GM18868 (cell line): ENCODE data around the gene USP25.
A peak's percentile ranks its signal among the peaks of the same experiment; 100 is the strongest.
"Not testable (repeated sequence)": the region's sequence is repeated elsewhere in the genome, so short reads cannot be mapped to it uniquely, and the experiment has no call there.

Source experiments
- ATAC-seq: cut with Tn5 transposase; IDR thresholded peaks from one replicate; pipeline ENCODE4 v1.9.1; 2021; ENCODE audit warnings: mild to moderate bottlenecking, moderate library complexity; ENCODE audit not compliant: unreplicated experiment

The USP25 gene

DNA sequence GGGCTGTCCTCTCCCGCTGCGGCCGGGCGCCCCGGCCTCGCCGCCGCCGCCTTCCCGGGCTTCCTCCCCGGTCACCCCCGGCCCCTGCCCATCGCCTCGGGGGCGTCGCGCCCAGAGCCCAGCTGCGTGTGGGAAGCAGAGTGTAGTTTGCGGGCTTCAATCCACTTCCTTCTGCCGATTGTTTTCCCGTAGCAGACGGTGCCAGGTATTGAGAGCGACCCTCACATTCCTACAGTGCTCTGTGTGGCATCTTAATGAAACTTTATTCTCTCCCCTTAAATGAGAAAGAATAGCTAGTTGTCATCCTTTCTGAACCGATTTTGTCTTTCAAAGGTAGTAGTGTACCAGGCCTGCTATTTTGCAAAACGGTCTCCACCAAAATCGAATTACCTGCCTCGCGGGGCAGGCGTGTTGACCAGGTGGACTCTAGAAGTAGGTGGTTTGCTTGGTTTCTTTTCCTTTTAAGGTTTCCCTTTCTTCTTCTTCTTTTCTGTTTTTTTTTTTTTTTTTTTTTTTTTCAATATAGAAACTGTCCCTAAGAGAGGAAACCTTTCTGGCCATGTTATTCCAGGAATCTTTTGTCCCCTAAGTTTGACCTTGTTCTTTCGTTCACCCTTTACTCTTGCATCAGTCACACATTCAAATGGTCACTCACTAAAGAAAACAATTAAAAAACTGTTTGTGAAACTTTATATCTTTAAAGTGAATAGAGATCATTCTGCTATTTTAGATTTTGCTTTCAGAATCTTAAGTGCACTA lies 881 bp downstream of the USP25 start:
- ATAC-seq: no peak

GRCh38 chr21:15731243-15731613 lies 1.4 kb downstream of the USP25 start:
- no peak for ATAC-seq

GRCh38 chr21:15732290-15732995 lies 2.7 kb downstream of the USP25 start:
- peak; percentile 60 for ATAC-seq

DNA sequence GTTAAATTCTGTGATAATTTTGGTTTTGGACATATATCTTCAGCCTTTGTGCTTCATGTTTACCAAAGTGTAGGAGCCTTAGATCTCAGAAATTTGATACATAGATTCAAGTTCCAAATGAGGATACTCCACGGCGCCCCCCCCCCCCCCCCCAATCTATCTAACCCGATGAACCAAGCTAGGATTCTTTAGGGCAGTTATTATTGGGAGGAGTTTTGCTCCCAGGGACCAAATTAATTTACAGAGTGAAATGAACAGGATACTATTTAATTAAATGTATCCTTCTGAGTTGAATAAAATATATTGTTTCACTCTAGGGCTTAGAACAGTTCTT lies 3.2 kb downstream of the USP25 start:
- ATAC-seq: no peak

GRCh38 chr21:15735409-15735808 lies 5.6 kb downstream of the USP25 start:
- ATAC-seq: no peak

DNA sequence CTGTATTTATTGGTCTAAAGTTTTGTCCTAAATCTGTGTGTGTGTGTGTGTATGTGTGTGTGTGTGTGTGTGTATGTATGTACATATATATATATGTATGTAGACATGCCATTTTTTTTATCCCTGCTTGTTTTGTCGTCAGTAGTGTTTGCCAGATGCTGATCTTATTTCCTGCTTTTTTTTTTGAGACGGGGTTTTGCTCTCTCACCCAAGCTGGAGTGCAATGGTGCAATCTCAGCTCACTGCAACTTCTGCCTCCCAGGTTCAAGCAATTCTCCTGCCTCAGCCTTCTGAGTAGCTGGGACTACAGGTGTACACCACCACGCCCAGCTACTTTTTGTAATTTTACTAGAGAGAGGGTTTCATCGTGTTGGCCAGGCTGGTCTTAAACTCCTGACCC lies 6.1 kb downstream of the USP25 start:
- ATAC-seq: not testable (repeated sequence)

DNA sequence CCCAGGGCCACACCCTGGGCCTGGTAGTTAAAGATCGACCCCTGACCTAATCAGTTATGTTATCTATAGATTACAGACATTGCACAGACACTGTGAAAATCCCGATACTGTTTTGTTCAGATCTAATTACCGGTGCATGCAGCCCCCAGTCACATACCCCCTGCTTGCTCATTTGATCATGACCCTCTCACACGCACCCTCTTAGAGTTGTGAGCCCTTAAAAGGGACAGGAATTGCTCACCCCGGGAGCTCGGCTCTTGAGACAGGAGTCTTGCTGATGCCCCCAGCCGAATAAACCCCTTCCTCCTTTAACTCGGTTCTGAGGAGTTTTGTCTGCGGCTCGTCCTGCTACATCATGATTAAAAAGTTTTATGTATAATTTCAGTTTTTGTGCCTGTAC lies 9.0 kb downstream of the USP25 start:
- ATAC-seq: not testable (repeated sequence)

DNA sequence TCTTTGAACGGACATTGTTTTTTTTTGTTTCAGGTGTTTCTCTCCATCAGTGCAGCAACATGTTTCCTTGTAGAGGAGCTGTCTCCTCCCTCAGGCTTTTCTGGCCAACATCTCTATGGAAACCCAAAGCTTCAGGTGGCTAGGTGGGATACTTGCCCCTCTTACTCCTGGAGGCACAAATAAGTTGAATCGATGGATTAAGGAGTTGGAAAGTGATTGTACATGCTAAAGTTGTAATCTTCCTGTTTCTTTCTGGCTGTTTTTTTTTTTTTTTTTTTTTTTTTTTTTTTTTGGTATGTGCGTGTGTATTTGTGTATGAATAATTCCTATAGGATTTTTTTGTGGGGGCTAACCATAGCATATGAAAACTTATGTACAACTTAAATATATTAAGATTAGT lies 10.6 kb downstream of the USP25 start:
- no peak for ATAC-seq

DNA sequence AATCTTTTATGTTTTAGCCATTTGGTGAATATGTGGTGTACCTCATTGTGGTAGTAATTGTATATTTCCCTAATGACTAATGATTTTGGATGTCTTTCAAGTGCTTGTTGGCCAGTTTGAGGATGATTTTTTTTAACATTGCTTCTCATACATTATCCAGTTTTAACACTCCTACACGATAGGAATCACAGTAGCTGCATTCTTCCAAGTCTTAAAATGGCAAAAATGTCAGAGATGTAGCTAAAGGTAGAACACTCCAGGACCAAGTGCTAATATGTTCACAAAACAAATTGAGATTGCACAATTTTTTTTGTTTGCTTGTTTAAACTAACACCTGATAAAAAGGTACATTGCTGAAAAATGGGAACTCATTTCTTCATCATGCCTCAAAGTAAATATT lies 11.7 kb downstream of the USP25 start:
- no peak for ATAC-seq

DNA sequence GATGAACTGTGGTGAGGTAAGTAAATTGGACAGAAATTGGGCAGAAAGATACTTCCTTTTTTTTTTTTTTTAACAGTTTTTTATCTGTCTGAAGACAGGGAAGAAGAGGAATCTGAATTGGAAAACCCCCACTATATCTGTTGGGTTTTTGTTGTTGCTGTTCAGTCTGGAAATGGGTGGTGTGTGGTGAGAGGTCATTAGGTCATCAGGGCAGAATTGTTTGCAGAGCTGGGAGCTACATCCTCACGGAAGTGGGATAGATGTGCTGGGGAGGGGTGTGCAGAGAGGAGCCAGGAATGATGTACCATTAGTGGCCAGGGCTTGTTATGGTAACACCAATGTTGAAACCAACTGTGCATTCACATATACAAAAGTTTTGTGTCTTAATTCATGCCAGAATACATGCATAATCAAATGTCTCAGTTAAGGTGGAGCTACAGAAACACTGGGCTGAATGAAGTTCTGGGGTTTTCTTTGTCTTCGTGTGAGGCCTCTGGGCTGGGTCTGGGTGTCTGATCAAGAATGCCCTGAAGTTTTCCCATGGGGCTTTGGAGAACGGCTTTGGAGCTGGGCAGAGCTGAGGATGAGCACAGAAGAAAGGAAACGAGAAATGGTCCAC lies 12.4 kb downstream of the USP25 start:
- no peak for ATAC-seq

GRCh38 chr21:15742694-15743093 lies 12.9 kb downstream of the USP25 start:
- ATAC-seq: no peak

GRCh38 chr21:15743593-15743992 lies 13.8 kb downstream of the USP25 start:
- ATAC-seq: no peak

- no peak for ATAC-seq
Observed at GRCh38 chr21:15744926-15745325, 15.1 kb downstream of the USP25 start.

DNA sequence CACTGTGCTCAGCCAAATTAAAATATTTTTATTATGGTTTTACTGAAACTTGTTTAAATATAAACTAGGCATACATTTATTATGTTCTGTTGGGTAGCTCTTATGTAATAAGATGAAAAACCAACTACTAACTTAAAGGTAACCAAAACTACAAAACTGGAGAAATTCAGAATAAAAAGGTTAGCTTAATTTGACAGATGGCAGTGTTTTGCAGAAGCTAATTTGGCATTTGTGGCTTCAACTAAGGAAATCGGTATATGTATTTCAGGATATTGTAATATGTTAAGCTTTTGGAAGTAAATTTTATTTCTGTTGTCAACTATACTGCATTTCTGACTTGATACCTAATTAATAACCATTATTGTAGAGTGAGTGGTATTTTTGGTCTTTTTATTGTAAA lies 18.8 kb downstream of the USP25 start:
- no peak for ATAC-seq

DNA sequence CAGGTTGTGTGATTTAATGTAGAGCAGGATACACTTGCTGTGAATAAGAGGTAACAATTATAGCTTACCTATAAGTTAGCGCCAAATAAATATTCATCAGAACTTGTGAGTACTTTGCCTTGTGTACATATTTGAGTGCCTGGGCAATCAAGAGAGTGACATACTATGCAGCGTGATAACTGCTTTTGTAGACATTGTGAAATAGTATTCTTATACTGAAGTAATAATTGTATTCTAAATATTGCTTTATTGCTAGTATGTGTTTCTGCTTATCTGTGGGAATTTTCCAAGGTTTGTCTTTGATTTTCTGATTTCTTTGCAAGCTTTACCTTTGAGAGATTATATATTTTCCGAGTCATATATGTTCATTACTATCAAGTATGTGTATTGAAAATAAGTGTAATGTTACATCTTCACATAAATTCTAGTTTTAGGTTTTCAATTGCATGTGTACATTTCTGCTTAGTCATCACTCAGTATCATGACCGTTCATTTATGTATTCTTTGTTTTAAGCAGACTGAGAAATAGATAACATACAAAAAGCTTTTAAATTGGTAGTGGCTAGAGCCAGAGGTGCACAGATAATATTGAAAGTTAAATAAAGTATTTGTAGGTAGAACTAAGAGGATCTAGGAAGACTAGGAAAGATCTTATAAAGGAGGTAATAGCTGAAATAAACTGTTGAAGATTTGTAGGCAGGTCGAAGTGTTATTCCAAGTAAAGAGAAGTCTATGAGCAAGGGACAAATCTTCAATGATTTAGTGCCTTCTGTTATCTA lies 19.5 kb downstream of the USP25 start:
- ATAC-seq: no peak

DNA sequence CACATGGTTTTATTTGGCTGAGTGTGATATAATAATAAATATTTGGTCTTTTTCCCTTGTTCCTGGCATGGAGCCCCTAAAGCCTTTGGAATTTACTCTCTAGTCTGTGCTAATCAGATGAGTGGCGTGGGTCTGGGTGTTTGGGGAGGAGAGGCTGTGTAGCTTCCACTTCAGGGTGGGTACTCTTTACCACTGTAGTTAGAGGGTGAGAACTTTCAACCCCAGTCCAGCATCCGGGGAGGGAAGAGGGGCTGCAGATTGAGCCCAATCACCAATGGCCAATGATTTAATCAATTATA lies 20.0 kb downstream of the USP25 start:
- ATAC-seq: no peak

DNA sequence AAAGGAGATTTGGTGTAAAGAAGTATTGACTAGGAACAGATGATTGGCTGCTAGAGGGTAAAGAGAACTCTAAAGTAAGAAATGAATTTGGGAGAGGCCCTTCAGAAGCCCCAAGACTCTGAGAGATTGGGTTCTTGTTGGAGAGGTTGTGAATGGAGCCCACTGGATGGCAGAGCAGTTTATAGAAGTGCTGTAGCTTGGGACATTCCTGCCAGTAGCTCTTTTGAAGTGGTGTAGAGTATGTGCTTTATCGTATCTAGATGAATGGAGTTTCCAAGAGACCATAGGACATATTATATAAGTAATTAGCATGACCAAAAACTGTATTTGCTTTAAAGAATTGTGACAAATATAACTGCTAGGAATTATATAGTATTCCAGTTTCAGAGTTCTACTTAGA lies 21.3 kb downstream of the USP25 start:
- ATAC-seq: no peak

DNA sequence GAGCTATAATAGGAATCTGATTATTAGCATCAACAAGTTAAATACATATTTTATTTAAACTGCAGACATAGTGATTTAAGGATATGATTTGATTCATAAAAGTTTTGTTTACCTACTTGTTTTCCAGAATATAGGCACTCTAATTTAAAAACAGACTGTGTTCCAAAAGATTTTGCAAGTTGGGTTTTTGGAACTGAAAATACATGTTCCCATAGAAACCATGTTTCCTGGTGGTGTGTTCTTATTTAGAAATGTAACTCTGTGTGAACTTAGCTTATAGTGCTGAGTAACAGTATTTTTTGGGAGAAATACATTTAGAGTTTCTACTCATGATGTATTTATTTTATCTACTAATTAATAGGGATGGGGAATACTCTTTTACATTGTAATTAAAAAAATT lies 21.8 kb downstream of the USP25 start:
- no peak for ATAC-seq

DNA sequence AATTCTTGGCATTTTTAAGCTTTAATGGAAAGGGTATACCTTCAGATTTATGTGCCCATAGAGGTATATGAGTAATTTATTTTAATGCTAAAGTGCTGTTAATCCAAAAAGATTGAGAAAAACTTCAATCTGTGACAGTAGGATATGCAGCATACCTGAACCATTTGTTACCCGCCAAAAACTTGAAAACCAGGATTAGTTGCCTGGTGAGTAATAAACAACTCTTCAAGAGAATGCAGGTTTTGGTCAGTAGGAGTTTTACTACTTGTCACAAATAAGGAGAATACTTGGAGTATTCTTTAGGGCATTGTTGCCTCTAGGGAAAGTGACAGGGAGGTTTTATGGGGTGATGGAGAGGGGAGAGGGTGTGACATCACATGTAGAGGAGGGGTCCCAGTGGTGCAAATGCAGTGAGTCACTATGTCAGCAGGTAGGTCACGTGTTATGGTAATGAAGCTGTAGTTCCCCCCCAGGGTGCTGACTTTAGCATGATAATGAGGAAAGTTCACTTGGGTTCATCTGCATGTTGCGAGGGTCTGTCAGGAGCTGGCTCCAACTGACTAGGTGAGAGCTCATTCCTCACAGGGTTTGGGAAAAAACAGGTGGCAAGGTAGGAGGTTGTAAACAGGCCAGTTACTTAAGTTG lies 23.1 kb downstream of the USP25 start:
- ATAC-seq: no peak

- ATAC-seq: no peak
Observed at GRCh38 chr21:15753741-15754140, 24.0 kb downstream of the USP25 start.

GRCh38 chr21:15754640-15755039 lies 24.9 kb downstream of the USP25 start:
- no peak for ATAC-seq
